Smooth muscle cell (in vitro differentiated cells): ENCODE measurements around the gene KCNT2. TPM values are rescaled to one million over a fixed set of nuclear protein-coding genes. Genes with fewer than 3 reads are reported as not detected.
A peak's percentile ranks its signal among the peaks of the same experiment; 100 is the strongest.

Experiments
- DNase-seq: peaks from one replicate; lab custom pipeline; 2025; ENCODE audit not compliant: unreplicated experiment; lab: John Stamatoyannopoulos, UW
- H2AFZ ChIP-seq: fragments of 200-600 bp; sonication (generic); 2 replicates; pipeline ENCODE4 v1.6.0; 2016; ENCODE audit warnings: antibody characterized with exemption, low read depth, mild to moderate bottlenecking
- H3F3A ChIP-seq: fragments of 200-600 bp; sonication (generic); 2 replicates; pipeline ENCODE4 v1.6.0; 2017; ENCODE audit warnings: antibody characterized with exemption, low read depth
- H3K27ac ChIP-seq: fragments of 200-600 bp; sonication (generic); 2 replicates; pipeline ENCODE4 v1.5.1; 2016; ENCODE audit warnings: low read depth, mild to moderate bottlenecking
- H3K27me3 ChIP-seq: fragments of 200-600 bp; sonication (generic); 2 replicates; pipeline ENCODE4 v1.6.1; 2016; ENCODE audit warnings: low read depth, mild to moderate bottlenecking
- H3K36me3 ChIP-seq: fragments of 200-600 bp; sonication (generic); 2 replicates; pipeline ENCODE4 v1.5.1; 2016; ENCODE audit warnings: low read depth
- H3K4me1 ChIP-seq: fragments of 200-600 bp; sonication (generic); 2 replicates; pipeline ENCODE4 v1.5.1; 2016; ENCODE audit warnings: low read depth
- H3K4me2 ChIP-seq: fragments of 200-600 bp; sonication (generic); 2 replicates; pipeline ENCODE4 v1.6.0; 2016; ENCODE audit warnings: mild to moderate bottlenecking
- H3K4me3 ChIP-seq: fragments of 200-600 bp; sonication (generic); 2 replicates; pipeline ENCODE4 v1.5.1; 2016; ENCODE audit warnings: mild to moderate bottlenecking
- H3K79me2 ChIP-seq: fragments of 200-600 bp; sonication (generic); 2 replicates; pipeline ENCODE4 v1.6.0; 2016; ENCODE audit warnings: low read depth, mild to moderate bottlenecking
- H3K9ac ChIP-seq: fragments of 200-600 bp; sonication (generic); 2 replicates; pipeline ENCODE4 v1.6.0; 2016; ENCODE audit warnings: low read depth
- H3K9me3 ChIP-seq: fragments of 200-600 bp; sonication (generic); replicated peaks from 2 replicates; pipeline ENCODE4 v1.5.1; 2016; ENCODE audit warnings: low read depth
- H4K20me1 ChIP-seq: fragments of 200-600 bp; sonication (generic); 2 replicates; pipeline ENCODE4 v1.6.0; 2016; ENCODE audit warnings: low read depth
- WGBS: methylation state at CpG from one replicate; pipeline ENCODE4 v1.1.7; 2016; ENCODE audit warnings: low lambda C conversion rate; 5-methylcytosine and 5-hydroxymethylcytosine counted together
- polyA plus RNA-seq: library from polyadenylated mRNA; unstranded; fragments of >200 nt; fragmentation: Nextera tagmentation; extraction: Ambion mirVana; gene quantifications from 2 replicates; pipeline ENCODE4 v1.2.1, GENCODE V29; 2016
- total RNA-seq: library from RNA; depleted of rRNA; stranded (reverse); fragments of >200 nt; gene quantifications from 2 replicates; pipeline ENCODE4 v1.2.3, GENCODE V29; 2014
- TF ChIP-seq, protein P1 (sequence below): fragments of 200-600 bp; sonication (generic); IDR thresholded peaks from 2 replicates; pipeline ENCODE4 v1.5.1; 2017; ENCODE audit warnings: borderline replicate concordance, mild to moderate bottlenecking, antibody characterized with exemption; ENCODE audit not compliant: insufficient read depth, poor library complexity, severe bottlenecking

KCNT2 gene
- total and polyA plus RNA-seq, 2 experiments from 2014 or later: 1.3 to 2.7 TPM

DNA sequence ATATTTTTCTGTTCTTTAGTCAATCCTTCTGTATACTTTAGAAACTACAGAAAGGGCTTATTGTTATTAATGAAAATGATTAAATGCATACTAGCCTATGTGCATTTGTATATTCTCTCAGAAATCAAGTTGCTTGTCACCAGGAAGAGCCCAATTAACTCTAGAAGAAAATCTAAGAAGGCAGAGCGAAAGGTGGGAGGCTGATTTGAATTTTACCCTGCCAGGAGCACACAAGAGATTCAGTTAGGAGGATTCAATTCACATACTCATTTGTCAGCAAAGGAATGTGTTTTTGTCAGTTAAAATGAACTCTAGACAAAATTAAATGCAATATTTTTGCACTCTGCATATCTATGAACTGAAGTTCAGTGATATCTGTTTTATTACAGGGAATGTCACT lies 411.8 kb downstream of the KCNT2 start:
- no peak overlapping the region for H3K27ac ChIP-seq
- H3K9ac ChIP-seq: no peak overlapping the region
- H2AFZ ChIP-seq: no peak overlapping the region
- no peaks in the 10 kb centered on the region for H4K20me1 ChIP-seq
- WGBS: 89% methylated on average over 1 of the region's 1 CpG
- no peak for DNase-seq
- H3K36me3 ChIP-seq: no peaks in the 10 kb centered on the region
- no peaks in the 10 kb centered on the region for H3K79me2 ChIP-seq
- H3K4me3 ChIP-seq: no peak overlapping the region
- no peak overlapping the region for H3K4me2 ChIP-seq
- H3F3A ChIP-seq: no peaks in the 10 kb centered on the region
- H3K9me3 ChIP-seq: no peaks in the 10 kb centered on the region
- TF ChIP-seq, protein P1, sequence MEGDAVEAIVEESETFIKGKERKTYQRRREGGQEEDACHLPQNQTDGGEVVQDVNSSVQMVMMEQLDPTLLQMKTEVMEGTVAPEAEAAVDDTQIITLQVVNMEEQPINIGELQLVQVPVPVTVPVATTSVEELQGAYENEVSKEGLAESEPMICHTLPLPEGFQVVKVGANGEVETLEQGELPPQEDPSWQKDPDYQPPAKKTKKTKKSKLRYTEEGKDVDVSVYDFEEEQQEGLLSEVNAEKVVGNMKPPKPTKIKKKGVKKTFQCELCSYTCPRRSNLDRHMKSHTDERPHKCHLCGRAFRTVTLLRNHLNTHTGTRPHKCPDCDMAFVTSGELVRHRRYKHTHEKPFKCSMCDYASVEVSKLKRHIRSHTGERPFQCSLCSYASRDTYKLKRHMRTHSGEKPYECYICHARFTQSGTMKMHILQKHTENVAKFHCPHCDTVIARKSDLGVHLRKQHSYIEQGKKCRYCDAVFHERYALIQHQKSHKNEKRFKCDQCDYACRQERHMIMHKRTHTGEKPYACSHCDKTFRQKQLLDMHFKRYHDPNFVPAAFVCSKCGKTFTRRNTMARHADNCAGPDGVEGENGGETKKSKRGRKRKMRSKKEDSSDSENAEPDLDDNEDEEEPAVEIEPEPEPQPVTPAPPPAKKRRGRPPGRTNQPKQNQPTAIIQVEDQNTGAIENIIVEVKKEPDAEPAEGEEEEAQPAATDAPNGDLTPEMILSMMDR: no peak
- no peaks in the 10 kb centered on the region for H3K27me3 ChIP-seq
- H3K4me1 ChIP-seq: no peaks in the 10 kb centered on the region

DNA sequence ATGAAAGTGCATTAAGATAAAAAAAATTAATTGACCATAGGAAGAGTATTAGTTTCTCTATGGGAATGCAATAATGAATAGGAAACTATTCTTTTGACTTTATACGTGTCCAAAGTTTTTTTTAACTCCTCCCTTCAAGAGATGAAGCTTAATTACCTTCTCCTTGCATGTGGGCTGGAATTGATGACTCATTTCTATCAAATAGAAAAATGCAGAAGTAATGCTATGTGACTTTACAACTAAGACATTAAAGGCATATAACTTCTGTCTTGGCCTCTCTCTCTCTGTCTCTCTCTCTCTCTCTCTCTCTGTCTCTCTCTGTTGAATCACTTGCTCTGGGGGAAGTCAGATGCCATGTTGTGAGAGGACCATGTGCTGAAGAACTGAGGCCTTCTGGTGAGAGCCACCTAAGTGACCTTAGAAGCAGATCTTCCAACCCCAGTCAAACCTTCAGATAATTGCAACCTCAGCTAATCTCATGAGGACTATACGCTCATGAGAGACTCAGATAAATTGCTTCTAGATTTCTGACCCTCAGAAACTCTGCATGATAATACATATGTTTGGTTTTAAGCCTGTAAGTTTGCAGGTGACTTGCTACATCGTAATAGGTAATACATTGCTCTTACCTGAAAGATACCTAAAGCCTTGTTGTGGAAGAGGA lies 414.2 kb downstream of the KCNT2 start:
- H4K20me1 ChIP-seq: no peaks in the 10 kb centered on the region
- H3F3A ChIP-seq: no peaks in the 10 kb centered on the region
- H3K4me2 ChIP-seq: no peak overlapping the region
- no peaks in the 10 kb centered on the region for H3K9me3 ChIP-seq
- no peak overlapping the region for H2AFZ ChIP-seq
- no peak overlapping the region for H3K4me3 ChIP-seq
- TF ChIP-seq, protein P1: no peak
- H3K27me3 ChIP-seq: no peaks in the 10 kb centered on the region
- no peak for DNase-seq
- H3K79me2 ChIP-seq: no peaks in the 10 kb centered on the region
- no peaks in the 10 kb centered on the region for H3K4me1 ChIP-seq
- no peaks in the 10 kb centered on the region for H3K36me3 ChIP-seq
- H3K27ac ChIP-seq: no peak overlapping the region
- 32% methylated on average over 3 of the region's 3 CpGs for WGBS
- no peak overlapping the region for H3K9ac ChIP-seq

GRCh38 chr1:196183941-196184340 lies 424.3 kb downstream of the KCNT2 start:
- Histone ChIP-seq H3F3A (no peaks in the 10 kb centered on the region), H3K9ac (no peak overlapping the region), H3K27ac (no peak overlapping the region), H3K4me3 (no peak overlapping the region), H3K4me1 (no peaks in the 10 kb centered on the region), H3K36me3 (no peaks in the 10 kb centered on the region), H2AFZ (no peak overlapping the region), H3K79me2 (no peaks in the 10 kb centered on the region), H3K4me2 (no peak overlapping the region), H4K20me1 (no peaks in the 10 kb centered on the region), H3K27me3 (no peaks in the 10 kb centered on the region), H3K9me3 (no peaks in the 10 kb centered on the region)
- DNase-seq: no peak
- WGBS: 95% methylated on average over 8 of the region's 8 CpGs
- TF ChIP-seq, protein P1: no peak

DNA sequence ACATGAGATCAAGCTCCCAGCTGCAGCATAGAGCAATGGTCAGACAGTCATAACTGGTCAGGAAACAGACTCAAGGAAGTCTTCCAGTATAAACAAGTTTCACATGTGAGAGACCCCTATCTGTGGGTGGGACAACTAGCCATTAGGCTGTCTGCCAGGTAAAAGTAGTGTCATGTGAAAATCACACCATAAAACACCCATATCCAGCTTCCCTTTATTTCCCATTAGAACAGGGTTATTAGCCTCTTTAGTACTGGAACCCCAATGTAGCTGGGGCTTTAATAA lies 426.7 kb downstream of the KCNT2 start:
- no peaks in the 10 kb centered on the region for H4K20me1 ChIP-seq
- no peaks in the 10 kb centered on the region for H3K9me3 ChIP-seq
- no peak for DNase-seq
- H3K36me3 ChIP-seq: no peaks in the 10 kb centered on the region
- H3K4me3 ChIP-seq: no peak overlapping the region
- H3K27ac ChIP-seq: peak overlapping the region; percentile 70
- H2AFZ ChIP-seq: peak overlapping the region; percentile 1
- H3K9ac ChIP-seq: no peak overlapping the region
- no peaks in the 10 kb centered on the region for H3F3A ChIP-seq
- H3K4me2 ChIP-seq: no peak overlapping the region
- H3K27me3 ChIP-seq: no peaks in the 10 kb centered on the region
- TF ChIP-seq, protein P1: no peak
- no peaks in the 10 kb centered on the region for H3K4me1 ChIP-seq
- no peaks in the 10 kb centered on the region for H3K79me2 ChIP-seq
